ENCODE data around the gene PPP1R8.

DNA sequence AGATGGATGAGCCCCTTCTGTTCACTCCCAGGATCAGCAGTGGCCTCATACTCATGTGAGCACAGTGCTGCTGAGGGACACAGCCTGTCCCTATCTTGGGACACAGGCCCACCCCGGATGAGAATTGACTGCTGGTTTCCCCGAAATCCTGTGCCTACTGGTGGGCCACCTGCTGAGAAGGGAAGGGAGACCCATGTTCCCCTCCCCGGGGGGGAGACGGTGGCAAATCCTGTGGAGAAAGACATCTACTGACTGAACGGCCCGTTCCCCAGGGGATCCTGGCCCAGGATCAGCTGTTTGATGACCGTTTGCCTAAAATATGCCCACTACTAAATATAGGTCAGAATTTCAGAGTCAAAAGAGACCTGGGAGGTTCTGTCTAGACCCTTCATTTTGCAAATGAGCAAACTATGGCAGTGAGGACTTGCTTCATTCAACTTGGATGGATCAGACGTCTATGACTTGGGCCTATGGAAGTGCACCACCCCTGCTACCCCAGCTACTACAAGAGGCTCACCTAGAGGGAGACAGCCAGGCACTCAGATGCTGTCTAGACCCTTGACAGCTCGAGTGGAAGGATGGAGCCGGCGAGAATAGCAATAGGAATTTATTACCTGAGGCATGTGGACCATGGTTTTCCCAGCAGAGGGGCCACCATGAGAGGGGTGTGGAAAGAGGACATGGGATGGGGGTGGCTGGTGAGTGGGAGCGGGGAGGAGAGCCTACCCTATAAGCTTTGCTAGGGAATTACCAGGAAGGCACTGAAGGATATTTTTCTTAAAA, 26.2 kb downstream of the PPP1R8 start:
- no peak for TF ChIP-seq POLR2AphosphoS5 (IDR thresholded peaks at IDR 0.05; ENCODE audit: insufficient read depth in 1 of 2, low read depth in 1 of 2)
- TF ChIP-seq, protein P1, sequence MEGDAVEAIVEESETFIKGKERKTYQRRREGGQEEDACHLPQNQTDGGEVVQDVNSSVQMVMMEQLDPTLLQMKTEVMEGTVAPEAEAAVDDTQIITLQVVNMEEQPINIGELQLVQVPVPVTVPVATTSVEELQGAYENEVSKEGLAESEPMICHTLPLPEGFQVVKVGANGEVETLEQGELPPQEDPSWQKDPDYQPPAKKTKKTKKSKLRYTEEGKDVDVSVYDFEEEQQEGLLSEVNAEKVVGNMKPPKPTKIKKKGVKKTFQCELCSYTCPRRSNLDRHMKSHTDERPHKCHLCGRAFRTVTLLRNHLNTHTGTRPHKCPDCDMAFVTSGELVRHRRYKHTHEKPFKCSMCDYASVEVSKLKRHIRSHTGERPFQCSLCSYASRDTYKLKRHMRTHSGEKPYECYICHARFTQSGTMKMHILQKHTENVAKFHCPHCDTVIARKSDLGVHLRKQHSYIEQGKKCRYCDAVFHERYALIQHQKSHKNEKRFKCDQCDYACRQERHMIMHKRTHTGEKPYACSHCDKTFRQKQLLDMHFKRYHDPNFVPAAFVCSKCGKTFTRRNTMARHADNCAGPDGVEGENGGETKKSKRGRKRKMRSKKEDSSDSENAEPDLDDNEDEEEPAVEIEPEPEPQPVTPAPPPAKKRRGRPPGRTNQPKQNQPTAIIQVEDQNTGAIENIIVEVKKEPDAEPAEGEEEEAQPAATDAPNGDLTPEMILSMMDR (IDR thresholded peaks at IDR 0.05), result no peak
